Right ventricle myocardium inferior (tissue), 1 donor: Measurements from ENCODE around the gene HBZ. TPM values are rescaled to one million over a fixed set of nuclear protein-coding genes. Genes with fewer than 3 reads are reported as not detected.
A peak's percentile ranks its signal among the peaks of the same experiment; 100 is the strongest.
"Not testable (repeated sequence)": the region's sequence is repeated elsewhere in the genome, so short reads cannot be mapped to it uniquely, and the experiment has no call there.

Experiments
- ATAC-seq: fragments of 200-7000 bp; cut with Tn5 transposase; one replicate; pipeline ENCODE4 v1.9.1; 2020; ENCODE audit warnings: mild to moderate bottlenecking, moderate library complexity
- DNase-seq: peaks from one replicate; pipeline ENCODE4 v3.0.0; 2021; ENCODE audit errors: missing footprints
- intact Hi-C: fragments of 100-400 bp; cut with DNase I; formaldehyde crosslinking; loops from one replicate; pipeline ENCODE4 v1.11.0; 2022
- total RNA-seq: library from RNA; stranded (reverse); fragmentation: NEBNext Ultra II Directional; extraction: Animal tissue kit (Norgen Biotek cat#: 25700); gene quantifications from one replicate; pipeline ENCODE4 v1.2.1, GENCODE V29; 2021
- donor health status: DM: no; HTN: yes; CAD: no; lungs with severe emphysema.

The HBZ gene
- total RNA-seq, 1 donor from 2014 or later: not detected

DNA sequence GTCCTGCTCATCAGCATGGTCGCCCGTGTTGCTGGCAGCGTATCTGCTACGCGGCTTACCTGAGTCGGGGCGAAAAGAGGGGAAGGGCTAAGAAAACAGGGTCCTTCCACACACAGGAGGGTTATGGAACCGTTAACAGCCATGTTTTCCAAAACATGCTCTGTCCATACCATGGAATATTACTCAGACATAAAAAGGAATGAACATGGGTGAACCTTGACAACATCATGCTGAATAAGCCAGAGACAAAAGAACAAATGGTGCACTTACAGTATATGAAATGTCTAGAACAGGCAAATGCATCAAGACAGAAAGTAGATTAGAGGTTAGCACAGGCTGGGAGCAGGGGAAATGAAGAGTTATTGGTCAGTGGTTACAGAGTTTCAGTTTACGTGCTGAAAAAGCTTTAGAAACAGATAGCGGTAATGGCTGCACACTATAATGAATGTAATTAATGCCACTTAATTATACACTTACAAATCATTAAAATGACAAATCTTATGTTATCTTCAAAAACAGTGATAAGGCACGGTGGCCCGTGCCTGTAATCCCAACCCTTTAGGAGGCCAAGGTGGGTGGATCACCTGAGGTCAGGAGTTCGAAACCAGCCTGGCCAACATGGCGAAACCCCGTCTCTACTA is 21.8 kb upstream of the HBZ start:
- ATAC-seq (no peak), DNase-seq (no peak)
- intact Hi-C loops: no loop called here

DNA sequence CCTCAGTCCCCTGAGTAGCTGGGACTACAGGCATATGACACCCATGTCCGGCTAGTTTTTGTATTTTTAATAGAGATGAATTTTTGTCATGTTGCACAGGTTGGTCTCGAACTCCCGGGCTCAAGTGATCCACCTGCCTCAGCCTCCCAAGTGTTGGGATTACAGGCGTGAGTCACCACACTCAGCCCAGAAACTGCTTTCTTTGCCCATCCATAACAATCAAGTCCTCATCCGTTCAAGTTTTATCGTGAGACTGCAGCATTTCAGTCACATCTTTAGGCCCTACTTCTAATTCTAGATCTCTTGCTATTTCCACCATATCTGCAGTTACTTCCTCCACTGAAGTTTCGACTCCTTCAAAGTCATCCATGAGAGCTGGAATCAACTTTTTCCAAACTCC is 20.3 kb upstream of the HBZ start:
- no peak for ATAC-seq
- DNase-seq: no peak
- intact Hi-C loops: no loop called here

DNA sequence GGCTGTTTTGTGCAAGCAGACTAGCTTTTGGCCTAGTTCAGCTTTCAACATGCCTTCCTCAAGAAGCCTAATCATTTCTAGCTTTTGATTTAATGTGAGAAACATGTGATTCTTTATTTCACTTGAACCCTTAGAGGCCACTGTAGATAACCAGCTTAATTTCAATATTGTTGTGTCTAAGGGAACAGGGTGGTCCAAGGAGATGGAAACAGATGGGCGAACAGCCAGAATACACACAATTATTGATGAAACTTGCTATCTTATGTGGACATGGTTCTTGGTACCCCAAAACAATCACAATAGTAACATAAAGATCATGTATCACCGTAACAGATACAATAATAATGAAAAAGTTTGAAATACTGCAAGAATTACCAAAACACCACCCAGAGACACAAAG is 18.7 kb upstream of the HBZ start:
- ATAC-seq: no peak
- intact Hi-C loops: no loop called here

GRCh38 chr16:138049-138417 is 14.4 kb upstream of the HBZ start:
- intact Hi-C loops: no loop called here
- ATAC-seq (peak; percentile 12), DNase-seq (no peak)

More for the DNA sequence above, 18.7 kb upstream of the HBZ start:
- DNase-seq: no peak

GRCh38 chr16:140175-140857 is 12.1 kb upstream of the HBZ start:
- ATAC-seq (no peak), DNase-seq (no peak)
- intact Hi-C loops: no loop called here

- DNase-seq: no peak
- ATAC-seq: no peak
- intact Hi-C loops: no loop called here
These were observed 10.0 kb upstream of the HBZ start for GRCh38 chr16:142405-142967.

GRCh38 chr16:143047-143446 is 9.4 kb upstream of the HBZ start:
- intact Hi-C loops: no loop called here
- no peak for DNase-seq
- no peak for ATAC-seq

DNA sequence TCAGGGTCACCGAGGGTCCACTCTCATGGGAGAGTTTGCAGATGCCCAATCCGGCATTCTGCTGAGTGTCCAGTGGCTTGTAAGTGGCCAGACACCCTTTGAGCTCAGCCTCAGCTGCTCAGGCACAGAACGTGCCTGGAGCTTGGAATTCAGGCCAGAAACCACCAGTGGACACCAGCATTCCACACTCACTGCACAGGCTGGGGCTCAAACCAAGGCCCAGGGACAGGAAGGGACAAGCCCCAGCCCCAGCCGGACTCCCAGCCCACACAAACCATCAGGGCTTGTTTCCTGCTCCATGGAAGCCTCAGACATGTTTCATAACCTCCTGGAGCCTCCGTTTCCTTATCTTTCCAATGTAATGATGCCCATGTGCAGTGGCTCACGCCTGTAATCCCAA is 9.0 kb upstream of the HBZ start:
- no peak for ATAC-seq
- intact Hi-C loops: no loop called here
- DNase-seq: no peak

DNA sequence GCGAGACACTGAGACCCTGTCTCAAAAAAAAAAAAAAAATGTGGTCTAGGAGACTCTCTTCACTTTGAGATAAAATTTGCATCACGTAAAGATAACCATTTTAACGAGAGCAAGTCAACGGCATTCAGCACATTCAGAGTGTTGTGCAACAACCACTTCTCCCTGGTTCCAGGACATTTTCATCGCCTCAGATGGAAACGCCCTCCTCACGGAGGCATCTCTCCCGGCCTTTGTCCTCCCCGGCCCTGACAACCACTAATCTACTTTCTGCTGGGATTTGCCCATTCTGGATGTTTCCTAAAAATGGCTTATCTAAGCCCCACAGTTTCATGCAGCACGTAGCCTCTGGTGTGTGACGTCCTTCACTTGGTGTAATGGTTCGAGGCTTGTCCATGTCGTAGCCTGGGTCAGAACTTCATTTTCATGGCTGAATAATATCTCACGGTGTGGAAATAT is 7.6 kb upstream of the HBZ start:
- ATAC-seq (no peak), DNase-seq (no peak)
- intact Hi-C loops: no loop called here

GRCh38 chr16:146646-147045 is 5.8 kb upstream of the HBZ start:
- intact Hi-C loops: no loop called here
- ATAC-seq: no peak
- no peak for DNase-seq

DNA sequence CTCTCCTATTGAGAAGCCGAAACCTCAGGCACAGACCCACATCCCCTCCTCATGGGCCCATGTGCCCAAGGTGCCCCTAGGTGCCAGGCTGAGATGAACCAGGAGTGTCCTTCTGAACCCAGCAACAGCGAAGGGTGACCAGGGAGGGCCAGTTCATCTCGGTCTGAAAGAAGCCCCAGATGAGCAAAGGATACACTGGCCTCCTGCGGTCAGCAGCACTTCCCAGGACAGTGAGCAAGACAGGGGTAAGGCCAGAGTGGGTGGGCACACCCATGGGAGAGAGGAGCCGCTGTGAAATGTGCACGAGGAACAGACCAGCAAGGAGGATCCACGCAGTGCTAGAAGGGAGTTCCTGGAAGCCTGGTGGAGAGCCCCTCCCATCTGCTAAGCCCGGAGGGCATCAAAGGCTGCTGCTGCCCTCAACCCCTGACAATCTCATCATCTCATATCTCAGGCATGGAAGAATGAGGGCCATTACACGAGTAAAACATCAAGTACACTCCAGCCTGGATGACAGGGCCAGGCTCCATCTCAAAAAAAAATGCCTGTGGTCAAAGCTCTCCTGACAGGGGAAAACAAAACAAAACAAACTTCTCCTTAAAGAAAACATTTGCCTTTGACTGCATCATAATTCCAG is 3.3 kb upstream of the HBZ start:
- DNase-seq (no peak), ATAC-seq (no peak)
- intact Hi-C loops: no loop called here

GRCh38 chr16:153129-153521 is 681 bp downstream of the HBZ start:
- DNase-seq, intact Hi-C loops: not testable (repeated sequence)
- peak; percentile 47 for ATAC-seq

DNA sequence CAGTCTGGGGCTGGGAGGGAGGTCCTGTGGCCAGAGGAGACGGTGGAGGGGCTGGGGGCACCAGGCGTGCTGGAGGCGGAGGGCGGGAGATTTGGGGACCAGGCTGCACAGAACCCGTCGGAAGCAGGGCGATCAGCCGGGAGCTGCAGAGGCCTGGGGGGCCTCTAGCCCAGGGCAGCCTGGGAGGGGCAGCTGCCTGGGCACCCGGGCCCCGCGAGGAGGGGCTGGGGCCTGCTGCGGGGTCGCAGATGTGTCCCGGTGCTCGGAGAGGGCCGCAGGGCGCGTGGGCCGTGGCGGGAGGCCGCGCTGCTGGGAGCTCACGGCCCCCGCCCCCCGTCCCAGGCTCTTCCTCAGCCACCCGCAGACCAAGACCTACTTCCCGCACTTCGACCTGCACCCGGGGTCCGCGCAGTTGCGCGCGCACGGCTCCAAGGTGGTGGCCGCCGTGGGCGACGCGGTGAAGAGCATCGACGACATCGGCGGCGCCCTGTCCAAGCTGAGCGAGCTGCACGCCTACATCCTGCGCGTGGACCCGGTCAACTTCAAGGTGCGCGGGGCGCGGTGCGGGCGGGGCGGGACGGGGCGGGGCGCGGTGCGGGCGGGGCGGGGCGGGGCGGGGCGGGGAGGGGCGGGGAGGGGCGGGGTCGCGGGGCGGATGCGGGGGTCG is 1.2 kb downstream of the HBZ start:
- intact Hi-C loops, DNase-seq, ATAC-seq: not testable (repeated sequence)

DNA sequence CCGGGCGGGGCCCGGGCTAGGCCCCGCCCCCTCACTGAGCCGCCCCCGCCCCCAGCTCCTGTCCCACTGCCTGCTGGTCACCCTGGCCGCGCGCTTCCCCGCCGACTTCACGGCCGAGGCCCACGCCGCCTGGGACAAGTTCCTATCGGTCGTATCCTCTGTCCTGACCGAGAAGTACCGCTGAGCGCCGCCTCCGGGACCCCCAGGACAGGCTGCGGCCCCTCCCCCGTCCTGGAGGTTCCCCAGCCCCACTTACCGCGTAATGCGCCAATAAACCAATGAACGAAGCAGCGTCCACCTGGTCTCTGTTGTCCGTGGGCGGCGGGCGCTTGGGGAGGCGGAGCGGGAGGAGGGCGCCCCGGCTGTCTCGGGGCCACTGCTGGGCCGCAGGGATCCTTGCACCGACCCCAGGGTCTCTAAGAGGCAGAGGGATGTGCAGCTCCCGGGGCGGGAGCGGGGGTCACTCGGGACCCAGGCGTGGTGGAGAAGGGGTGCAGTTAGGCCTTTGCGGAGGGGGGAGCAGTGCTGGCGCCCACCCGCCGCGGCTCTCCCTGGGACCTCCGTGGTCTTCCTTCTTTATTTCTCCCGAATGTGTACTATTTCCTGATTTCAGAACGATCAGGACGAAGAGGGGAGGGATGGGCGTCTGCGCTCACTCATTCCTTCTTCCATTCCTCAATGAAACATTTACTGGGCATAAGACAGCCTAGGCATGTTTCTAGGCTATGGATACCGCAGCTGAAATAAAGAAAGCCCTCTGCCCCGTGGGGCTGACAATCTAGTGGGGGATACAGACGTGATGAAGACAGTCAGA is 2.0 kb downstream of the HBZ start:
- intact Hi-C loops: no loop called here
- ATAC-seq: peak; percentile 41
- DNase-seq: no peak

GRCh38 chr16:155031-155398 is 2.6 kb downstream of the HBZ start:
- intact Hi-C loops: no loop called here
- ATAC-seq (no peak), DNase-seq (no peak)

DNA sequence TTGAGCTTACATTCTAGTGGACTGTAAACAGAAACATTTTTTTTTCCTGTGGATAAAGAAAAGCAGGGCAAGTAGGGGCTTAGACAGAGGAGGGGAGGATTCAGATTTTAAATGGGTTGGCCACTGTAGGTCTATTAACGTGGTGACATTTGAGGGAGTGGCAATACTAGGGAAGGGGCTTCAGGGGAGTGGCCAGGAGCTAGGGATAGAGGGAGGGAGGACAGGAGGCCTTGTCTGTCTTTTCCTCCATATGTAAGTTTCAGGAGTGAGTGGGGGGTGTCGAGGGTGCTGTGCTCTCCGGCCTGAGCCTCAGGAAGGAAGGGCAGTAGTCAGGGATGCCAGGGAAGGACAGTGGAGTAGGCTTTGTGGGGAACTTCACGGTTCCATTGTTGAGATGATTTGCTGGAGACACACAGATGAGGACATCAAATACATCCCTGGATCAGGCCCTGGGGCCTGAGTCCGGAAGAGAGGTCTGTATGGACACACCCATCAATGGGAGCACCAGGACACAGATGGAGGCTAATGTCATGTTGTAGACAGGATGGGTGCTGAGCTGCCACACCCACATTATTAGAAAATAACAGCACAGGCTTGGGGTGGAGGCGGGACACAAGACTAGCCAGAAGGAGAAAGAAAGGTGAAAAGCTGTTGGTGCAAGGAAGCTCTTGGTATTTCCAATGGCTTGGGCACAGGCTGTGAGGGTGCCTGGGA is 6.8 kb downstream of the HBZ start:
- intact Hi-C loops: no loop called here
- ATAC-seq (no peak), DNase-seq (no peak)

GRCh38 chr16:160242-160641 is 7.8 kb downstream of the HBZ start:
- DNase-seq, ATAC-seq, intact Hi-C loops: not testable (repeated sequence)

- intact Hi-C loops: no loop called here
- no peak for DNase-seq
- no peak for ATAC-seq
These were observed 8.3 kb downstream of the HBZ start for GRCh38 chr16:160691-161190.
